Fibroblast of peridontal ligament (primary cell): ENCODE data around the gene ACTMAP.
"Not testable (repeated sequence)": the region's sequence is repeated elsewhere in the genome, so short reads cannot be mapped to it uniquely, and the experiment has no call there.

Experiments used
- DNase-seq: peaks from one replicate; pipeline ENCODE4 v3.0.0-alpha.2; 2010; ENCODE audit errors: extremely low read depth

ACTMAP gene

GRCh38 chr19:40743926-40744325 lies 6.4 kb downstream of the ACTMAP start:
- DNase-seq, result no peak

- DNase-seq, result no peak
These were observed 7.4 kb downstream of the ACTMAP start for GRCh38 chr19:40742886-40743285.

DNA sequence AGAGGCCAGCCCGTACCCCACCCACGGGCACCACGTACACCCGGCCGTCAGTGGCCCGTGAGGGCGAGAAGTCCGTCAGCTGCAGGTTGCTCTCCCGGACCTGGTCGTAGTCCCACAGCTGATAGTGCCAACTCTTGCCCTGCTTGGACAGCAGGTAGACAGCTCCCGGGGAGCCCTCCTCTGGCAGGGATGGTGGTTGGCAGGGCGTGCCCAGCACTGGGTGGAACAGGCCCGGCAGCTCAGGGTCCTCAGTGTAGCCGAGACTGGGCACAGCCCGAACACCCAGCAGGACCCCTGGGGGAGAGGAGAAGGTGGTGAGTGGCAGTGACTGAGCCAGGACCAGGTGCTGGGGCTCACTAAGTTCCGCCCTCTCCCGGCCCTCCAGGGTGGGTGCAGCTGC lies 7.8 kb downstream of the ACTMAP start:
- DNase-seq, result no peak

GRCh38 chr19:40741527-40742390 lies 8.5 kb downstream of the ACTMAP start:
- no peak for DNase-seq

DNA sequence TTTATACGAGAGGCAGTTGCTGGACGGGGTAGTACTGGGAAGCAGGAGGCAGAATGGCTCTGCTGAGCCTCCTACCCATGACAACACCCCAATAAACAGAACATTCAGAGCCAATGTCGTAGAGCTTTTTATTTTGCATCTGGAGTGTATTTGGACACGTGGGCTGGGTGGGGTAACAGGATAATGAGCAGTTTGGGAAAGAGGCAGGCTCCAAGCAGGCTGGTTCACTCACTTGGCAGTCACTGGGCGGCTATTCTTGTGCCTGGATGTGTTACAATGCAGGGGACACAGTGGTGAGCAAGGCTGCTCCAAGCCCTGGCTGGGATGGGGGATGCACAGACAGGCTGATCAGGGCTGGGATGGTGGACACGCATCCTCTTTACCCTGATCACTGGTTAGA lies 9.5 kb downstream of the ACTMAP start:
- DNase-seq, result peak; percentile 90

DNA sequence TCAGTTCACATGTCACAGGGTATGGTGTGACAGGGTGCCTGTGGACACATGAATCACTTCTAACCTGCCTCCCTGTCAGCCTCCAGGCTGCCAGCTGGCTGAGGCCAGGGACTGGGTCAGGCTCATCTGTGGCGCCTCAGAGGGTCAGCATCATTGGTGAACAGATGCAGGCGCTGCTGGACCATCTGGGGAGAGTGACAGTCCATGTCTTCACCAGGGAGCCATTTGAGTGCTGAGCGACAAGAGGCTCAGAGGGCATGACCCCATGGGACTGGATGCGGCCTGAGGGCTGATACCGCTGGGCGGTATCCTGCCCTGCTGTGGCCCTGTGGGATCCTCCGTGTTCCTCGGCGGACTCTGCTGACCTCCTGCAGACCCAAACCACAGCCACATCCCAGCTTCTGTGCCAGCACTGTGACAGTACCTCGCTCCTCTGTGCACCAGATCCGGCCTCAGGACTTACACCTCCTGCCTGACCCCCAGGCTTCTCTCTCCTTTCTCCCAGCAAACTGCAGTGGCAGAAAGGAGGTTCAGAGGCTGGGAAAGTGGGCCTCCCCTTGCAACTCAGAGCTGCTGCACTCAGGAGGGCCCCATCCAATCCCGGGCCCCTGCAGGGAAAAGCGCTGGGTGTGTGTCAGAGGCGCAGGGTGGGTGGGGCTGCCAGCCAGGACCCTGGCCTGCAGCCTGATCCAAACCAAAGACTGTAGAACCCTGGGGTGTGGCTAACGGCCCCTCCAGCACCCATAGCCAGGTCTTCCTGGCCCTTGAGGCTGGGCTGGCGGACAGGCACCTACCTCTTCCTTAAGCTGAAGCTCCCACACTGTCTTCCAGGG lies 10.2 kb downstream of the ACTMAP start:
- DNase-seq, result no peak

DNA sequence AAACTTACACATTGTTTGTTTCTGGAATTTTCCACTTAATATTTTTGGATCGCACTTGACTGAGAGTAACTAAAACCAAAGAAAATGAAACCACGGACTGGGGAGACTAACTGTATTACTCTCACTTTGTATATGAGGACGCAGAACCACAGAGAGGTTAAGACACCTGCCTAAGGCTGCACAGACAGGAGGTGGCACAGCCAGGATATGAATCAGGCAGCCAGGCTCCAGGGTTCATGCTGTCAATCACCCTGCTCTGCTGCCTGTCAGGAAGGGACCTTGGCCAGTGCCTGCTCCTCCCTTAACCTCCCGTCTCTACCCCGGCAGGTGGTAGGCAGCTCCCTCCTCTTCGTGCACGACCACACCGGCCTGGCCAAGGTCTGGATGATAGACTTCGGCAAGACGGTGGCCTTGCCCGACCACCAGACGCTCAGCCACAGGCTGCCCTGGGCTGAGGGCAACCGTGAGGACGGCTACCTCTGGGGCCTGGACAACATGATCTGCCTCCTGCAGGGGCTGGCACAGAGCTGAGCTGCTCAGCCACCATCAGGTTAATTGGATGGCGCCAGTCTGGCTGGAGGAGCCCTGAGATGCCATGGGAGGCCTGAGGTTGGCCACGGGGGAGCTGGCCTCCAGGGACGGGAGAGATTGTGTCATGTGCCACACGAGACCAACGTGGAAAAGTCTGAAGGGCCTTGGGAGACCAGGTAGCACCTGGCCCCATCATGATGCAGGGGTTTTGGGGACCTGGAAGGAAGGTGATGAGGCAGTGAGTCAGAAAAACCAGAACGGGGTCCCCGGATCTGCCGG lies 11.0 kb downstream of the ACTMAP start:
- DNase-seq, result no peak

- DNase-seq, result no peak
These were observed 13.1 kb downstream of the ACTMAP start for GRCh38 chr19:40737102-40737644.

- DNase-seq, result no peak
These were observed 13.6 kb downstream of the ACTMAP start for GRCh38 chr19:40736661-40737060.

- DNase-seq, result no peak
These were observed 15.1 kb downstream of the ACTMAP start for GRCh38 chr19:40735013-40735771.

DNA sequence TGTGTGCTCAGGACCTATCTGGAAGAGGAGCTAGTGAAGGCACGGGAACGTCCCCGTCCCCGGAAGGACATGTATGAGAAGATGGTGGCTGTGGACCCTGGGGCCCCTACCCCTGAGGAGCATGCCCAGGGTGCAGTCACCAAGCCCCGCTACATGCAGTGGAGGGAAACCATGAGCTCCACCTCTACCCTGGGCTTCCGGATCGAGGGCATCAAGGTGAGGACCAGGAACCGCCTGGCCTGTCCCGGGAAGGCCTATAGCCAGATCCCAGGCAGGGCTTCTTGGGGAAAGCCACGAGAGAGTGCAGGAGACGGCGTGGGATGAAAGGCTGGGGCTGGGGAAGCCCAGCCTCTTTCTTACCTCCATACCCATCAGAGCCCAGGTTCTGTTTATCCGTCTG lies 17.1 kb downstream of the ACTMAP start:
- DNase-seq, result no peak

DNA sequence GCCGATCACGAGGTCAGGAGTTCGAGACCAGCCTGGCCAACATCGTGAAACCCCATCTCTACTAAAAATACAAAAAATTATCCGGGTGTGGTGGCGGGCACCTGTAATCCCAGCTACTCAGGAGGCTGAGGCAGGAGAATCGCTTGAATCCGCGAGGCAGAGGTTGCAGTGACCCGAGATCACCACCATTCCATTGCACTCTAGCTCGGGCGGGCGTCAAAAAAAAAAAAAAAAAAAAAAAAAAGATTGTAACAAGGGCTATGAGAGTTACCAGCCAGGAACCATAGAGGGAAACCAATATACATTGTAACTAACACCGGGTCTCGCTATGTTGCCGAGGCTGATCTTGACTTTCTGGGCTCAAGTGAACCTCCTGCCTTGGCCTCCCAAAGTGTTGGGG lies 18.0 kb downstream of the ACTMAP start:
- DNase-seq, result not testable (repeated sequence)

- not testable (repeated sequence) for DNase-seq
These were observed 20.2 kb downstream of the ACTMAP start for GRCh38 chr19:40730065-40730464.

- no peak for DNase-seq
These were observed 24.0 kb downstream of the ACTMAP start for GRCh38 chr19:40726279-40726678.

DNA sequence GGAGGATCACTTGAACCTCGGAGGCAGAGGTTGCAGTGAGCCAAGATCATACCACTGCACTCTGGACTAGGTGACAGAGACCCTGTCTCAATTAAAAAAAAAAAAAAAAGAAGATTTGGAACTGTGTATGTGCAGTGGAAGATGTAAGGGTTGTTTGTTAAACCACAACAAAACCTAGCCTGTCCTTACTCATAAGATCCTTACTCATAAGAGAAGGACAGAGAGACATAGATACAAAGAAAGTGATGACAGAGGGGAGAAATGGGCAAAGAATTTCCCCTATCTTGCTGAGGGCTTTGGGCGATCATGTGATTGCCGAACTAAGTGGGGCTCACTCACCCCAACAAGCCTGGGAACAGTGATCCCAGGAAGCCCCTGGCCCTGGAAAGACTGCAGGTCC lies 25.4 kb downstream of the ACTMAP start:
- DNase-seq, result no peak

DNA sequence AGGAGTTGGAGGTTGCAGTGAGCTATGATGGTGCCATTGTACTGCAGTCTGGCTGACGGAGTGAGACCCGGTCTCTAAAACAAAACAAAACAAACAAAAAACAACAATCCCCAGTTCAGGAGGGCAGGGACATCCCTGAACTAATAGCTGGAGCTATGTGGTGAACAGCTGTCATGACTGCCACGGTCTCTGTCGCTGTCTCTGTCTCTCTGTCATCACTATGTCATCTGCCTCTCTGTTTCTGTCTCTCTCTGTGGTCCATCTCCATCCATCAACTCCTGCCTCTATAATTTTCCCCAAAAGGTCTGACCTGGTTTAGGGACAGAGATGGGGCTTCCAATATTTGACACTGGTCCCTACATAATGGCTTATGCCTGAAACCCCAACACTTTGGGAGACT lies 26.0 kb downstream of the ACTMAP start:
- no peak for DNase-seq

DNA sequence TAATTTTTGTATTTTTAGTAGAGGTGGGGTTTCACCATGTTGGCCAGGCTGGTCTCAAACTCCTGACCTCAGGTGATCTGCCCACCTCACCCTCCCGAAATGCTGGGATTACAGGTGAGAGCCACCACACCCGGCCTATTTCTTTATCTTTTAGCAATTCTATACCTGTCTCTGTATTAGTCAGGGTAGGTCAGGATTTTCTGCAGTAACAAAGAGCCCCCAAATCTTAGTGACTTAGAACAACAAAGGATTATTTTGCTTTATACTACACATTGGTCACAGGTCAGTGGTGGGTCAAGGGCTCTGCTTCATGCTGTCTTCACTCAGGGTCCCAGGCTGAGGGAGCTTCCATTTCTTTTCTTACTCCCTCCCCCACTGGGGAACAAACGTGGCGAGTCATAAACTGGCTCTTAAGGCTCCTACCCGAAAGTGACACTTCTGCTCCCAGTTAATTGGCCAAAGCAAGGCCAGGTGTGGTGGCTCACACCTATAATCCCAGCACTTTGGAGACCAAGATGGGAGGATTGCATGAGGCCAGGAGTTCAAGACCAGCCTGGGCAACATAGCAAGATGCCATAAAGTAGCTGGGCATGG lies 26.5 kb downstream of the ACTMAP start:
- DNase-seq, result no peak

- no peak for DNase-seq
These were observed 28.2 kb downstream of the ACTMAP start for GRCh38 chr19:40721936-40722661.

GRCh38 chr19:40721140-40721486 lies 29.2 kb downstream of the ACTMAP start:
- DNase-seq, result no peak

DNA sequence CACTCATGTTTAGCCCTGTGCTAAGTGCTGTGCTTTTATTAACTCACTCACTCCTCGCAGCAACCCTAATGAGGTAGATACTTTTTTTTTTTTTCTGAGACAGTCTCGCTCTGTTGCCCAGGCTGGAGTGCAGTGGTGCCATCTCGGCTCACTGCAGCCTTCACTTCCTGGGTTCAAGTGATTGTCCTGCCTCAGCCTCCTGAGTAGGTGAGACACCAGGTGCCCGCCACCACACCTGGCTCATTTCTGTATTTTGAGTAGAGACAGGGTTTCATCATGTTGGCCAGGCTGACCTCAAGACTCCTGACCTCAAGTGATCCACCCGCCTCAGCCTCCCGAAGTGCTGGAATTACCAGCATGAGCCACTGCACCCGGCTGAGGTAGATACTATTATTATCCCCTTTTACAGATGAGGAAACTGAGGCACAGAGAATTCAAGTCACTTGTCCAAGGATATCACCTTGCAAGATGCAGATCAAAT lies 30.8 kb downstream of the ACTMAP start:
- no peak for DNase-seq
